Naive thymus-derived CD4-positive, alpha-beta T cell (primary cell): ENCODE results near the gene MZT2B. TPM values are rescaled to one million over a fixed set of nuclear protein-coding genes. Genes with fewer than 3 reads are reported as not detected.
"Not testable (repeated sequence)": the region's sequence is repeated elsewhere in the genome, so short reads cannot be mapped to it uniquely, and the experiment has no call there.

Experiments
- ATAC-seq: fragments of 150-1000 bp; cut with Tn5 transposase; 2 replicates; pipeline ENCODE4 v1.10.0; 2021; ENCODE audit warnings: mild to moderate bottlenecking, moderate library complexity
- CTCF ChIA-PET: fragments of 350-600 bp; sonication (Branson Sonifier 250); formaldehyde crosslinking; loops from one replicate; lab custom pipeline; 2021; ENCODE audit warnings: antibody characterized with exemption; lab: Charles Lee
- POLR2A ChIA-PET: fragments of 350-600 bp; sonication (Branson Sonifier 250); formaldehyde crosslinking; loops from one replicate; lab custom pipeline; 2021; ENCODE audit warnings: antibody characterized with exemption, inconsistent platforms; lab: Charles Lee
- DNase-seq, 9 donors: peaks; one replicate each; pipeline versions ENCODE4 v3.0.0 to v3.0.0-alpha.2; 2020 to 2022; ENCODE audit warnings: mixed read lengths in 1 of 9
- H3K27ac ChIP-seq: one replicate; pipeline ENCODE4 v1.7.0; 2013; ENCODE audit warnings: mild to moderate bottlenecking, low read depth, low read length, moderate library complexity
- H3K27me3 ChIP-seq, 2 donors: one replicate each; pipeline ENCODE4 v1.7.0; 2013; ENCODE audit warnings: low read length in 2 of 2, mild to moderate bottlenecking in 2 of 2, moderate library complexity in 2 of 2; ENCODE audit not compliant: control insufficient read depth in 2 of 2, insufficient read depth in 2 of 2
- H3K36me3 ChIP-seq, 3 experiments: 1 replicate in 2 of 3; 2 replicates in 1 of 3; pipeline ENCODE4 v1.7.0; 2013; ENCODE audit warnings: low read length in 3 of 3, mild to moderate bottlenecking in 3 of 3, moderate library complexity in 1 of 3; ENCODE audit not compliant: insufficient read depth in 3 of 3, control insufficient read depth in 2 of 3
- H3K4me1 ChIP-seq, 2 donors: one replicate each; pipeline ENCODE4 v1.7.0; 2013; ENCODE audit warnings: low read length in 2 of 2, mild to moderate bottlenecking in 2 of 2, moderate library complexity in 1 of 2; ENCODE audit not compliant: control insufficient read depth in 2 of 2, insufficient read depth in 2 of 2
- H3K4me3 ChIP-seq: 2 replicates; pipeline ENCODE4 v1.7.0; 2013; ENCODE audit warnings: mild to moderate bottlenecking, low read length
- H3K9me3 ChIP-seq, 3 experiments: 1 replicate in 2 of 3; 2 replicates in 1 of 3; pipeline ENCODE4 v1.7.0; 2013; ENCODE audit warnings: low read length in 3 of 3; ENCODE audit not compliant: control insufficient read depth in 2 of 3
- H3K27ac Mint-ChIP-seq, 9 donors: one replicate each; pipeline ENCODE4 v1.8.0; 2020 to 2022; ENCODE audit warnings: mixed read lengths in 9 of 9, mild to moderate bottlenecking in 8 of 9, moderate library complexity in 5 of 9, inconsistent platforms in 2 of 9
- H3K27me3 Mint-ChIP-seq, 5 donors: one replicate each; pipeline ENCODE4 v1.8.0; 2021 to 2022; ENCODE audit warnings: mixed read lengths in 5 of 5, mild to moderate bottlenecking in 1 of 5
- H3K36me3 Mint-ChIP-seq, 5 donors: one replicate each; pipeline ENCODE4 v1.8.0; 2020 to 2022; ENCODE audit warnings: mixed read lengths in 5 of 5, mild to moderate bottlenecking in 3 of 5, inconsistent platforms in 1 of 5
- H3K4me1 Mint-ChIP-seq, 7 donors: one replicate each; pipeline ENCODE4 v1.8.0; 2020 to 2022; ENCODE audit warnings: mixed read lengths in 7 of 7, mild to moderate bottlenecking in 3 of 7, inconsistent platforms in 1 of 7
- H3K4me3 Mint-ChIP-seq, 10 donors: one replicate each; pipeline ENCODE4 v1.8.0; 2020 to 2022; ENCODE audit warnings: mild to moderate bottlenecking in 10 of 10, mixed read lengths in 10 of 10, moderate library complexity in 6 of 10, inconsistent platforms in 2 of 10
- H3K9me3 Mint-ChIP-seq, 11 donors: one replicate each; pipeline ENCODE4 v1.8.0; 2020 to 2022; ENCODE audit warnings: mixed read lengths in 11 of 11, mild to moderate bottlenecking in 4 of 11, inconsistent platforms in 1 of 11, moderate library complexity in 1 of 11
- intact Hi-C, 2 donors: fragments of 100-400 bp; cut with micrococcal nuclease; formaldehyde crosslinking; loops; one replicate each; pipeline ENCODE4 v1.15.1; 2023
- polyA plus RNA-seq, 2 donors: library from polyadenylated mRNA; unstranded; fragments of 300-500 nt; fragmentation: Illumina TruSeq; gene quantifications; one replicate each; pipeline ENCODE4 v1.2.3, GENCODE V29; 2021
- total RNA-seq, 6 experiments: library from RNA in 5 of 6; stranded (reverse) in 5 of 6; gene quantifications; 1 replicate in 5 of 6; 2 replicates in 1 of 6; pipeline ENCODE4 v1.2.3 and lab custom pipeline; 2021 to 2026

The MZT2B gene
- total and polyA plus RNA-seq, 7 experiments from 2014 or later = 180 to 323 (median 227) TPM

DNA sequence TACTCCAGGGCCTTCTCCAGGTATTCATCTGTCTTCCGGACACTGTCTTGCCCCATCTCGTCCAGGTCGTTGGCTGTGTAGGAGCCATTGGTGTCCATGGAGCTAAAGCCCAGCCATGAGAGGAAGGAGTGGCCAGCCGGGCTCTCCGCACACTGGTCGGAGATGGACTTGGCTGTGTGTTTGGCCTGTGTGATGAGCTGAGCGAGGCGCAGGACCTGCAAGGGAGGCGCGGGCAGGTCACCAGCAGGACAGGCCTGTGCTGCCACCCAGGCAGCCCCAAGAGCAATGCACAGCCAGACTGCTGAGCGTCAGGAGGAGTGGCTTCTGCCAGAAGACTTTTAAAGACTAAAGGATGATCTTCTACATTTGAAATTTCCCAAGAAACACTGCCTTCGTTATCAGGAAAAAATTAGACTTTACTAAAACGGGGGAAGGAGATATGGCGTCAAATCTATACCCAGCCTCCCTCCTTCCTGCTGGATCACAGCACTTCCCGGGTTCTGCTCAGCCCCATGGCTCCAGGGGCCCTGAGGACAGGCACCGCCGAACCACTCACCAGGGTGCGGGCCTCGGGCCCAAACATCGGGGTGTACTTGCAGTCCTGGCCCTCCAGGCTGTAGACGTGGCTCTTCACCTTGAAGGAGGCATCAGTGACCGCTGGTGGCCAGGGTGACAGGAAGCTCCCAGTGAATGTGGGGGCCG lies 28.2 kb upstream of the MZT2B start:
- H3K27me3 ChIP-seq, H3K9me3 Mint-ChIP-seq, DNase-seq, CTCF ChIA-PET, H3K4me1 ChIP-seq, H3K36me3 Mint-ChIP-seq, H3K27me3 Mint-ChIP-seq, H3K4me3 Mint-ChIP-seq, ATAC-seq, H3K9me3 ChIP-seq, H3K27ac ChIP-seq, H3K4me3 ChIP-seq, intact Hi-C loops, POLR2A ChIA-PET: not testable (repeated sequence)
- peaks cover 0 to 11% (median 0%) of the 10 kb centered on the region in 7 donors for H3K4me1 Mint-ChIP-seq
- H3K36me3 ChIP-seq = peaks cover 0 to 52% (median 0%) of the 10 kb centered on the region in 3 experiments
- peak overlapping the region in 1 of 9 donors; percentile 38 for H3K27ac Mint-ChIP-seq

DNA sequence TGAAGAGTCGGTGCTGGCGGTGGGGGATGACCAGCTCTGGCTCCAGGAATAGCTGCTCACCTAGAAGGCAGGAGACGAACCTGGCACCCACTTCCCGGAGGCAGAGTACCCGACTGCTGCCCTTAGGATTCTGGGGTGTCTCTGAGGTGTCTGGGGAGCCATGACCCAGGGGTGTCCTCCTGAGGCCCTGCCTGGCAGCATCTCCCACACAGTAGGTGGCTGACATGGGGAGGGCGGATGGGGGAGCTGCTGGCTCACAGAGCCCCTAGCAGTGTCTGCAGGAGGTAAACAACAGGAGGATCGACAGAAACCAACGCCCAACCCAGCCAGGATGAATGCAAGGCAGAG lies 27.7 kb upstream of the MZT2B start:
- H3K4me1 ChIP-seq, H3K9me3 Mint-ChIP-seq, H3K27ac ChIP-seq, H3K27me3 Mint-ChIP-seq, H3K27ac Mint-ChIP-seq, ATAC-seq, intact Hi-C loops, DNase-seq, H3K36me3 Mint-ChIP-seq, CTCF ChIA-PET, H3K9me3 ChIP-seq, H3K4me3 Mint-ChIP-seq, H3K4me3 ChIP-seq, POLR2A ChIA-PET, H3K27me3 ChIP-seq: not testable (repeated sequence)
- peaks cover 0 to 56% (median 0%) of the 10 kb centered on the region in 3 experiments for H3K36me3 ChIP-seq
- peaks cover 0 to 14% (median 0%) of the 10 kb centered on the region in 7 donors for H3K4me1 Mint-ChIP-seq

DNA sequence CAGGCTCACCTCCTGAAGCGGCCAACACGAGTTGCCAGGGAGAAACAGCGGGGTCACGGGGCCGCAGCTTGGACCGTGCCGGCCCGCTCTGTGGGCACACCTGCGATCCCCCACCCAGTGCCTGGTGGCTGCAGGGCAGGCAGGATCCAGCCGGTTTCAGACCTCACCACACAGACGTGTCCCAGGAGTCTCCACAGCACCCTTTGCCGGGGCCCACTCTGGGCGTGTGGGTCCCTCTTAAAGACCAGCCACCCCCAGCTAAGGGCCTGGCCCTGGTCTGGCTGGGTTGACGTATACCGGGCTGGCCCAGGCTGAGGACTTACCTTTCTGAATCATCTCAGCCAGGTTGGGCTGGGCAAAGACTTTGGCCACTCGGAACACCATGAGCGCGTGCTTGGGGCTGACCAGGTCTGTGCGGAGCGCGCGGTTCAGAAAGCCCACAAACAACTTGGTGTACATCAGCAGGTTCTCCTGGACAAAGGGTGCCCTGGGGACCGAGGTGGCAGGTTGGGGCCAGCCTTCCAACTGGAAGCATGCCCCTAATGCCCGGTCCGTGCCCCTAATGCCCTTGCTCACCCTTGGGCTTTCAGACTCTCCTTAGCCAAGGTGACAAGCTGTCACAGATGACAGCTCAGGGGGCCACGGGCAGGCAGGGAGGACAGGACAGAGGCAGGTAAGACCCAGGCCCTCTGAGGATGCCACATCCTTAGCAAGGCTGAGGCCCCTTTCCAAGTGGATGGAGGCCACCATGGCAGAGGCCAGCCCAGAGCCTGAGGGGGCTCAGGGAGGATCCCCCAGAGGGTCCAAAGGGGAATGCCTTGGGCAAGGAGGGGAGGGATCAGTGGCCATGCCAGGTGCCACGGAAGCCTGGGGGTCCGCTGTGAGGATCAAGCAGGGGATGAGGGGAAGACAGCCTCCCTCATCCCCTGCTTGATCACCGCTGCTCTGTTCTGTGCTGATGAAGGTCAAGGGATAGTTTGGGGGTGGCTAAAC lies 27.0 kb upstream of the MZT2B start:
- H3K27me3 Mint-ChIP-seq = no peaks in the 10 kb centered on the region
- peaks cover 0 to 15% (median 0%) of the 10 kb centered on the region in 7 donors for H3K4me1 Mint-ChIP-seq
- ChIA-PET POLR2A (no interaction called here), CTCF (no interaction called here)
- H3K27me3 ChIP-seq = no peaks in the 10 kb centered on the region
- no peaks in the 10 kb centered on the region for H3K4me1 ChIP-seq
- intact Hi-C loops = no loop called here
- H3K27ac ChIP-seq = no peak overlapping the region
- H3K4me3 ChIP-seq = no peak overlapping the region
- H3K27ac Mint-ChIP-seq = no peak overlapping the region
- H3K9me3 Mint-ChIP-seq = no peaks in the 10 kb centered on the region
- ATAC-seq = no peak
- peaks cover 0 to 4% (median under 1%) of the 10 kb centered on the region in 5 donors for H3K36me3 Mint-ChIP-seq
- H3K36me3 ChIP-seq = peaks cover 0 to 61% (median 2%) of the 10 kb centered on the region in 3 experiments
- no peak overlapping the region for H3K4me3 Mint-ChIP-seq
- H3K9me3 ChIP-seq = no peaks in the 10 kb centered on the region
- no peak for DNase-seq

DNA sequence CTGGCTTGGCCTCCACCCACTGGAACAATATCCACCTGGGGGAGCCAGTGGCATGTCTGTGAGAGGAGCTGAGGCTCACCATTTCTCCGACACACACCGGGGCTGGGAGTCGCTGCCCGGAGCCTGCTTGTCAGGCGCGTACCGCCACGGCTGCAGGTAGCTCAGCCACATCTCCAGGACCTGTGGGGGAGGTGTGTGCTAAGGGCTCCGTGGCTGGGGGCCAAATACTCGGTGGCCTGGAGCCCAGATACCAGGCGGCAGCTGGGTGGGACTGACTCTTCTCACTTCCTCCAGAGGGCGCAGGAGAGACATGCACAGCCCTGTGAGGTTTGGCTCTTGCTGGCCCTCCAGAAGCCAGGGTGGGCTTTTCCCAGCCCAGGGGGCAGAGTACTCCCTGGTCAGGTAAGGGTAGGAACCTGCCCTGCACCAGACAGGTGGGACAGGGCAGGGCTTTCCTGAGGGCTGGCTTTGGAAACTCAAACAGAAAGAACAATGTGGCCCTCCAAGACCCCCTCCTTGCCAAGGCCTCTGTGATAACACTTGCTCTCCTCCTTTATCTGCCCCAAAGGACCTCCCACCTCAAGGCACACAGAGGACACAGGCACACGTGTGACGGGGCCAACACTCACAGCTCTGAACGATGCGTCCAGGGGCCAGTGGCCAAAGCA lies 26.0 kb upstream of the MZT2B start:
- H3K27me3 Mint-ChIP-seq, H3K9me3 Mint-ChIP-seq, H3K4me1 ChIP-seq, ATAC-seq, H3K27ac ChIP-seq, H3K27ac Mint-ChIP-seq, H3K4me3 ChIP-seq, H3K36me3 Mint-ChIP-seq, H3K4me3 Mint-ChIP-seq, H3K27me3 ChIP-seq, H3K9me3 ChIP-seq, POLR2A ChIA-PET: not testable (repeated sequence)
- H3K36me3 ChIP-seq = peaks cover 0 to 71% (median 4%) of the 10 kb centered on the region in 3 experiments
- peak in 1 of 9 donors; percentile 23 for DNase-seq
- intact Hi-C loops = loop anchor here (1.0 kb wide), 1 partner anchor 176 kb away; no protein-coding TSS in a partner anchor
- peaks cover 0 to 17% (median 0%) of the 10 kb centered on the region in 7 donors for H3K4me1 Mint-ChIP-seq
- CTCF ChIA-PET = interaction anchor here (0.8 kb wide), 1 partner anchor 178 kb away, joined by 3 read pairs; no protein-coding TSS in a partner anchor

DNA sequence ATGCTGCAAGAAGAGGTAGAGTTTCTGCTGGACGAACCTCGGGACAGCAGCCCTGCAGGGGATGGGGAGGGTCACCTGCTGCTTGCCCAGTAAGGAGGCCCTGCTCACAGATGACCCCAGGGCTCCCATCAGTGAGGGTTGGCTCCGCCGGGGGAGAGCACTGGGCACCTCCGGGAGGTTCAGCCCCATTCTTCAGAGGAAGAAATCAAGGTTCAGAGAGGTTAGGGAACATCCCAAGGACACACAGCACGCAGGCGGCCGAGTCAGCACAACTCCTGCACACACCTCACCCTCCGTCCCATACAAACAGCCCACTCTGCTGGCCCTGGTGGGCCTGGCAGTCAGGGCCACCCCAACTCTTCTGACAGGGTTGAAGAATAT lies 25.4 kb upstream of the MZT2B start:
- peaks cover 0 to 75% (median 4%) of the 10 kb centered on the region in 3 experiments for H3K36me3 ChIP-seq
- CTCF ChIA-PET = interaction anchor here (0.8 kb wide), 1 partner anchor 177 kb away, joined by 3 read pairs; no protein-coding TSS in a partner anchor
- ATAC-seq (no peak), DNase-seq (no peak)
- POLR2A ChIA-PET = no interaction called here
- peak overlapping the region in 1 of 9 donors; percentile 38 for H3K27ac Mint-ChIP-seq
- no peak overlapping the region for H3K4me3 Mint-ChIP-seq
- H3K36me3 Mint-ChIP-seq = peaks cover 0 to 8% (median 2%) of the 10 kb centered on the region in 5 donors
- H3K27me3 Mint-ChIP-seq = no peaks in the 10 kb centered on the region
- H3K27ac ChIP-seq = no peak overlapping the region
- H3K4me1 ChIP-seq = no peaks in the 10 kb centered on the region
- H3K4me3 ChIP-seq = no peak overlapping the region
- intact Hi-C loops = loop anchor here (1.0 kb wide), 1 partner anchor 176 kb away; no protein-coding TSS in a partner anchor
- H3K9me3 Mint-ChIP-seq = peaks cover 0 to 3% (median 0%) of the 10 kb centered on the region in 11 donors
- peaks cover 0 to 17% (median 0%) of the 10 kb centered on the region in 7 donors for H3K4me1 Mint-ChIP-seq
- no peaks in the 10 kb centered on the region for H3K9me3 ChIP-seq
- H3K27me3 ChIP-seq = no peaks in the 10 kb centered on the region

DNA sequence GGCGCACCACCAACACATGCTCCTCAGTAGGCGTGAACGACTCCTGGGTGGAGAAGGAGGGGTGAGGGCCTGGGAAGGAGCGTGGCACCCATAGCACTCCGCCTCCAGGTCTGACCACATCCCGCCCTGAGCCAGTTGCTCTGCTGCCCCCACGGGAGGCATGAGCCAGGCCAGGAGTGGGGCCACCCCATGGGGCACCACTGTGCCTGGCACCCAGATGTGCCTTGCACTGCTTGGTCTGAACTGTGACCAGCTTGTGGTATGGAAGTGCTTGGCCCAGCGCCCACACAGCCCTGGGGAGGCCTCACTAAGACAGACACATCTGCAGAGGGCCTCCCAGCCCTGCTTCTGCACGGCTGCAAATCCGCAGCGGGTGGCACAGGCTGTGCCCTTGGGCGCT lies 24.7 kb upstream of the MZT2B start:
- DNase-seq, POLR2A ChIA-PET, H3K27ac ChIP-seq, H3K27me3 ChIP-seq, H3K27me3 Mint-ChIP-seq, H3K9me3 ChIP-seq, intact Hi-C loops, CTCF ChIA-PET, H3K9me3 Mint-ChIP-seq, H3K4me1 ChIP-seq, H3K36me3 Mint-ChIP-seq, H3K4me3 Mint-ChIP-seq, H3K4me3 ChIP-seq: not testable (repeated sequence)
- Mint-ChIP-seq H3K27ac (peak overlapping the region in 1 of 9 donors; percentile 64), H3K4me1 (peaks cover 0 to 17% (median 0%) of the 10 kb centered on the region in 7 donors)
- peak; percentile 2 for ATAC-seq
- H3K36me3 ChIP-seq = peaks cover 0 to 70% (median 4%) of the 10 kb centered on the region in 3 experiments
